H9 (cell line): ENCODE results near the gene MOCS2. TPM values are rescaled to one million over a fixed set of nuclear protein-coding genes. Genes with fewer than 3 reads are reported as not detected.

Source experiments
- DNase-seq: peaks from one replicate; pipeline ENCODE4 v3.0.0-alpha.2; 2017
- H2AFZ ChIP-seq: one replicate; pipeline ENCODE4 v1.6.1; 2013; ENCODE audit warnings: mild to moderate bottlenecking, low read length, control low read depth, moderate library complexity
- H2AK5ac ChIP-seq: 2 replicates; pipeline ENCODE4 v1.6.1; 2013; ENCODE audit warnings: low read length, control low read depth, mixed read lengths; ENCODE audit not compliant: insufficient read length
- H2BK120ac ChIP-seq: one replicate; pipeline ENCODE4 v1.6.1; 2013; ENCODE audit warnings: low read depth, mild to moderate bottlenecking, low read length, control low read depth, inconsistent platforms; ENCODE audit not compliant: poor library complexity, severe bottlenecking
- H2BK12ac ChIP-seq: 2 replicates; pipeline ENCODE4 v1.6.1; 2013; ENCODE audit warnings: low read length, control low read depth, mixed read lengths, low read depth; ENCODE audit not compliant: insufficient read length
- H2BK15ac ChIP-seq: 2 replicates; pipeline ENCODE4 v1.6.1; 2013; ENCODE audit warnings: low read depth, low read length, control low read depth
- H2BK20ac ChIP-seq: one replicate; pipeline ENCODE4 v1.6.1; 2013; ENCODE audit warnings: low read depth, mild to moderate bottlenecking, low read length, control low read depth, inconsistent platforms; ENCODE audit not compliant: poor library complexity, severe bottlenecking
- H2BK5ac ChIP-seq: 2 replicates; pipeline ENCODE4 v1.6.1; 2013; ENCODE audit warnings: low read length, control low read depth, mixed read lengths; ENCODE audit not compliant: insufficient read length
- H3K14ac ChIP-seq: 2 replicates; pipeline ENCODE4 v1.6.1; 2013; ENCODE audit warnings: low read length, control low read depth; ENCODE audit not compliant: insufficient read depth
- H3K18ac ChIP-seq: 2 replicates; pipeline ENCODE4 v1.6.1; 2013; ENCODE audit warnings: low read depth, mild to moderate bottlenecking, mixed read lengths, low read length, control low read depth; ENCODE audit not compliant: insufficient read length
- H3K23ac ChIP-seq: 2 replicates; pipeline ENCODE4 v1.6.1; 2013; ENCODE audit warnings: low read length, control low read depth, mixed read lengths, low read depth; ENCODE audit not compliant: insufficient read length
- H3K23me2 ChIP-seq: 2 replicates; pipeline ENCODE4 v1.6.1; 2013; ENCODE audit warnings: low read depth, mild to moderate bottlenecking, mixed read lengths, low read length, control low read depth; ENCODE audit not compliant: insufficient read length, poor library complexity, severe bottlenecking
- H3K27ac ChIP-seq: 2 replicates; pipeline ENCODE4 v1.5.1; 2013; ENCODE audit warnings: low read length, control low read depth, mixed read lengths, low read depth; ENCODE audit not compliant: insufficient read length
- H3K27me3 ChIP-seq: 2 replicates; pipeline ENCODE4 v1.6.1; 2013; ENCODE audit warnings: low read length, control low read depth, inconsistent platforms; ENCODE audit not compliant: insufficient read depth
- H3K4ac ChIP-seq: 2 replicates; pipeline ENCODE4 v1.6.1; 2013; ENCODE audit warnings: low read depth, mild to moderate bottlenecking, control low read depth, inconsistent platforms, low read length, moderate library complexity
- H3K4me1 ChIP-seq: 2 replicates; pipeline ENCODE4 v1.6.1; 2013; ENCODE audit warnings: low read length, control low read depth, inconsistent platforms; ENCODE audit not compliant: insufficient read depth
- H3K4me2 ChIP-seq: 2 replicates; pipeline ENCODE4 v1.6.1; 2013; ENCODE audit warnings: low read length, control low read depth, mixed read lengths; ENCODE audit not compliant: insufficient read length, insufficient read depth
- H3K56ac ChIP-seq: 2 replicates; pipeline ENCODE4 v1.6.1; 2013; ENCODE audit warnings: low read depth, mild to moderate bottlenecking, mixed read lengths, low read length, control low read depth; ENCODE audit not compliant: insufficient read length
- H3K79me1 ChIP-seq: 2 replicates; pipeline ENCODE4 v1.6.1; 2013; ENCODE audit warnings: low read depth, mild to moderate bottlenecking, moderate library complexity, low read length, control low read depth, inconsistent platforms; ENCODE audit not compliant: insufficient read depth, poor library complexity, severe bottlenecking
- H3K79me2 ChIP-seq: 2 replicates; pipeline ENCODE4 v1.6.1; 2013; ENCODE audit warnings: low read length, control low read depth, inconsistent platforms; ENCODE audit not compliant: insufficient read depth
- H3K9ac ChIP-seq: 2 replicates; pipeline ENCODE4 v1.6.1; 2013; ENCODE audit warnings: low read length, control low read depth, mixed read lengths; ENCODE audit not compliant: insufficient read length; ENCODE audit errors: extremely low read depth
- H3K9me3 ChIP-seq: one replicate; pipeline ENCODE4 v1.6.1; 2013; ENCODE audit warnings: low read depth, low read length, inconsistent platforms; ENCODE audit not compliant: control insufficient read depth
- H3T11ph ChIP-seq: one replicate; pipeline ENCODE4 v1.6.1; 2013; ENCODE audit warnings: mild to moderate bottlenecking, low read length, control low read depth, inconsistent platforms
- H4K20me1 ChIP-seq: one replicate; pipeline ENCODE4 v1.6.1; 2013; ENCODE audit not compliant: control insufficient read depth, insufficient read length, insufficient read depth
- H4K5ac ChIP-seq: 2 replicates; pipeline ENCODE4 v1.6.1; 2013; ENCODE audit warnings: low read depth, mild to moderate bottlenecking, mixed read lengths, low read length, control low read depth; ENCODE audit not compliant: insufficient read length
- H4K8ac ChIP-seq: replicated peaks from 2 replicates; pipeline ENCODE4 v1.6.1; 2013; ENCODE audit warnings: low read length, control low read depth, mixed read lengths, low read depth; ENCODE audit not compliant: insufficient read length
- H4K91ac ChIP-seq: 2 replicates; pipeline ENCODE4 v1.6.1; 2013; ENCODE audit warnings: low read depth, mild to moderate bottlenecking, moderate library complexity, mixed read lengths, low read length, control low read depth; ENCODE audit not compliant: insufficient read length
- H3K27ac Mint-ChIP-seq, 3 experiments: 2 replicates in 2 of 3; 3 replicates in 1 of 3; pipeline ENCODE4 v1.8.0; 2020 to 2021; ENCODE audit warnings: mixed read lengths in 3 of 3, mild to moderate bottlenecking in 1 of 3, moderate library complexity in 1 of 3
- H3K27me3 Mint-ChIP-seq: 2 replicates; pipeline ENCODE4 v1.8.0; 2021; ENCODE audit warnings: low read depth, mild to moderate bottlenecking, moderate library complexity, mixed read lengths
- H3K36me3 Mint-ChIP-seq, 3 experiments: 2 replicates in 2 of 3; 3 replicates in 1 of 3; pipeline ENCODE4 v1.8.0; 2020 to 2021; ENCODE audit warnings: low read depth in 3 of 3, mixed read lengths in 3 of 3; ENCODE audit not compliant: insufficient read depth in 1 of 3
- H3K4me1 Mint-ChIP-seq, 2 experiments: 2 replicates each; pipeline ENCODE4 v1.8.0; 2020; ENCODE audit warnings: mixed read lengths in 2 of 2
- H3K4me3 Mint-ChIP-seq, 2 experiments: 2 replicates in 1 of 2; 3 replicates in 1 of 2; pipeline ENCODE4 v1.8.0; 2020 to 2021; ENCODE audit warnings: mild to moderate bottlenecking in 2 of 2, mixed read lengths in 2 of 2, moderate library complexity in 1 of 2
- H3K9me3 Mint-ChIP-seq, 2 experiments: 2 replicates in 1 of 2; 3 replicates in 1 of 2; pipeline ENCODE4 v1.8.0; 2020; ENCODE audit warnings: mild to moderate bottlenecking in 2 of 2, mixed read lengths in 2 of 2, moderate library complexity in 1 of 2
- CTCF ChIP-seq: fragments of 200-600 bp; sonication (generic); conservative IDR thresholded peaks from 3 replicates; pipeline ENCODE4 v1.8.0; 2021; ENCODE audit warnings: antibody characterized with exemption, mild to moderate bottlenecking
- WGBS: extraction: QIAGEN DNeasy Blood & Tissue Kit; methylation state at CpG from one replicate; pipeline ENCODE4 v1.1.7; 2013; ENCODE audit warnings: missing lambda C conversion rate, low lambda C conversion rate, mixed read lengths; ENCODE audit not compliant: insufficient read length; ENCODE audit errors: extremely low coverage; 5-methylcytosine and 5-hydroxymethylcytosine counted together
- total RNA-seq: library from RNA; stranded (reverse); gene quantifications from 2 replicates; pipeline ENCODE4 v1.2.1, GENCODE V29; 2021

MOCS2 gene
- total RNA-seq, 1 experiment from 2014 or later = 24.8 TPM

GRCh38 chr5:53105611-53106300 lies 3.8 kb downstream of the MOCS2 start:
- no peak overlapping the region for H2BK20ac ChIP-seq
- no peak overlapping the region for H3K9ac ChIP-seq
- no peak overlapping the region for H3K56ac ChIP-seq
- H3K27ac Mint-ChIP-seq = no peak overlapping the region
- no peak for DNase-seq
- H3K9me3 Mint-ChIP-seq = no peaks in the 10 kb centered on the region
- no peak overlapping the region for H3K23ac ChIP-seq
- no peaks in the 10 kb centered on the region for H3K9me3 ChIP-seq
- no peak overlapping the region for H2BK5ac ChIP-seq
- no peak overlapping the region for H2BK12ac ChIP-seq
- H3K4me1 Mint-ChIP-seq = peaks cover 8 to 13% of the 10 kb centered on the region in 2 experiments
- H2BK120ac ChIP-seq = no peak overlapping the region
- H2AK5ac ChIP-seq = no peak overlapping the region
- no peaks in the 10 kb centered on the region; the same call in 1 of the 2 replicates for H3K27me3 ChIP-seq
- no peak for TF ChIP-seq CTCF
- no peak overlapping the region for H2BK15ac ChIP-seq
- no peak overlapping the region for H3K18ac ChIP-seq
- no peaks in the 10 kb centered on the region for H3K79me1 ChIP-seq
- H3K27me3 Mint-ChIP-seq = no peaks in the 10 kb centered on the region
- no CpG with 5 or more reads among the region's 5 CpGs for WGBS
- H3K14ac ChIP-seq = no peak overlapping the region
- no peak overlapping the region for H3K4ac ChIP-seq
- H3K36me3 Mint-ChIP-seq = peaks cover 0 to 11% (median 4%) of the 10 kb centered on the region in 3 experiments; a peak in 3 of 7 replicates
- peaks cover 13% of the 10 kb centered on the region for H3K23me2 ChIP-seq
- peaks cover 4% of the 10 kb centered on the region; the same call in 1 of the 2 replicates for H3K4me1 ChIP-seq
- no peak overlapping the region for H4K91ac ChIP-seq
- no peak overlapping the region for H2AFZ ChIP-seq
- no peak overlapping the region for H4K5ac ChIP-seq
- H4K8ac ChIP-seq = no peak overlapping the region
- H3K27ac ChIP-seq = no peak overlapping the region
- H4K20me1 ChIP-seq = no peaks in the 10 kb centered on the region
- H3K79me2 ChIP-seq = no peaks in the 10 kb centered on the region
- H3K4me3 Mint-ChIP-seq = no peak overlapping the region
- no peak overlapping the region for H3K4me2 ChIP-seq
- no peak overlapping the region for H3T11ph ChIP-seq
